ENCODE data around the gene SLC16A5.

DNA sequence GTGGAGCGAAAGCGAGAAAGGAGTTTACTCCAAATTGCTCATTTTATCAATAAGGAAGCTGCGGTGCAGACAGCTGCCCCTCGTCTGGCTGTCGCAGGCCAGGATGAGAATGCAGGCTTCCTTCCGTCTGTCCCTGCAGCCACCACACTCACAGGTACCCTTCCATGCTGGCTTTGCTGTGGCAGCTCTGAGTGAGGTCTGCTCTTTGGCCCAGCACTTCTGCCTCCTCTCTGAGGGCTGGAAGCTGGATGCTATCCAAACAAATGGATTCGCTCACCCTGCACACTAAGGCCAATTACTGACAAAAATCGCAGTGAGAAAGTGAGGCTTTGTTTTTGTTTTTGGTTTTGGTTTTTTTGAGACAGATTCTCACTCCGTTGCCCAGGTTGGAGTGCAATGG lies 29.0 kb downstream of the SLC16A5 start:
- TF ChIP-seq POLR2AphosphoS5 (IDR thresholded peaks at IDR 0.05; ENCODE audit: low read depth, low read length) (no peak), POLR2A (IDR thresholded peaks at IDR 0.05; ENCODE audit: low read depth, low read length) (no peak)

Data from GM12892 (cell line).